ENCODE results near the gene IER5. TPM values are rescaled to one million over a fixed set of nuclear protein-coding genes. Genes with fewer than 3 reads are reported as not detected.
A peak's percentile ranks its signal among the peaks of the same experiment; 100 is the strongest.

IER5 gene
- total RNA-seq, 4 donors from 2014 or later = 6.3 to 10.7 (median 8.2) TPM

- no peaks in the 10 kb centered on the region for H3K27me3 ChIP-seq
- H3K9me3 ChIP-seq = no peaks in the 10 kb centered on the region
- H3K36me3 ChIP-seq = no peaks in the 10 kb centered on the region
- no peak overlapping the region for H3K27ac ChIP-seq
- no peak overlapping the region for H3K4me3 ChIP-seq
- TF ChIP-seq POLR2A (IDR thresholded peaks at IDR 0.05) (no peak), CTCF (IDR thresholded peaks at IDR 0.05) (no peak)
- DNase-seq = no peak
- peaks cover 0 to 20% (median 4%) of the 10 kb centered on the region in 4 donors for H3K4me1 ChIP-seq
Observed at GRCh38 chr1:181124291-181124751, 35.8 kb downstream of the IER5 start.

- peaks cover 0 to 26% (median 18%) of the 10 kb centered on the region in 4 donors for H3K4me1 ChIP-seq
- no peak for DNase-seq
- peak overlapping the region in 1 of 4 donors; percentile 3 for H3K27ac ChIP-seq
- H3K9me3 ChIP-seq = no peaks in the 10 kb centered on the region
- no peaks in the 10 kb centered on the region for H3K27me3 ChIP-seq
- TF ChIP-seq POLR2A (IDR thresholded peaks at IDR 0.05) (no peak), CTCF (IDR thresholded peaks at IDR 0.05) (no peak)
- H3K36me3 ChIP-seq = no peaks in the 10 kb centered on the region
- H3K4me3 ChIP-seq = no peak overlapping the region
Observed at GRCh38 chr1:181126289-181126688, 37.8 kb downstream of the IER5 start.

GRCh38 chr1:181126871-181127587 lies 38.5 kb downstream of the IER5 start:
- peak in 2 of 3 donors; percentile 69 to 74 for DNase-seq
- no peak overlapping the region for H3K4me3 ChIP-seq
- H3K27me3 ChIP-seq = no peaks in the 10 kb centered on the region
- TF ChIP-seq POLR2A (IDR thresholded peaks at IDR 0.05) = no peak
- TF ChIP-seq CTCF (IDR thresholded peaks at IDR 0.05) = no peak
- H3K27ac ChIP-seq = peak overlapping the region in 1 of 4 donors; percentile 3
- no peaks in the 10 kb centered on the region for H3K36me3 ChIP-seq
- H3K9me3 ChIP-seq = no peaks in the 10 kb centered on the region
- peaks cover 0 to 26% (median 18%) of the 10 kb centered on the region in 4 donors for H3K4me1 ChIP-seq

GRCh38 chr1:181127898-181128453 lies 39.5 kb downstream of the IER5 start:
- H3K36me3 ChIP-seq = no peaks in the 10 kb centered on the region
- TF ChIP-seq POLR2A (IDR thresholded peaks at IDR 0.05) (no peak), CTCF (IDR thresholded peaks at IDR 0.05) (no peak)
- H3K9me3 ChIP-seq = no peaks in the 10 kb centered on the region
- DNase-seq = no peak
- peak overlapping the region; percentile 13 to 76 (median 49) for H3K27ac ChIP-seq
- no peak overlapping the region for H3K4me3 ChIP-seq
- H3K4me1 ChIP-seq = peaks cover 0 to 26% (median 19%) of the 10 kb centered on the region in 4 donors
- no peaks in the 10 kb centered on the region for H3K27me3 ChIP-seq

- H3K27me3 ChIP-seq = no peaks in the 10 kb centered on the region
- H3K4me1 ChIP-seq = peaks cover 0 to 30% (median 22%) of the 10 kb centered on the region in 4 donors
- H3K4me3 ChIP-seq = peak overlapping the region in 1 of 4 donors; percentile 6
- H3K9me3 ChIP-seq = no peaks in the 10 kb centered on the region
- no peak for TF ChIP-seq POLR2A (IDR thresholded peaks at IDR 0.05)
- TF ChIP-seq CTCF (IDR thresholded peaks at IDR 0.05) = no peak
- no peaks in the 10 kb centered on the region for H3K36me3 ChIP-seq
- peak overlapping the region; percentile 13 to 76 (median 49) for H3K27ac ChIP-seq
- DNase-seq = peak in 2 of 3 donors; percentile 78
Observed at GRCh38 chr1:181128592-181129497, 40.3 kb downstream of the IER5 start.

All from Peyer's patch (tissue), 4 donors.